CD4-positive, alpha-beta T cell treated with Interferon gamma for 1 hour (primary cell): ENCODE measurements around the gene BYSL.
A peak's percentile ranks its signal among the peaks of the same experiment; 100 is the strongest.
"Not testable (repeated sequence)": the region's sequence is repeated elsewhere in the genome, so short reads cannot be mapped to it uniquely, and the experiment has no call there.

Source experiments
- DNase-seq: peaks from one replicate; pipeline ENCODE4 v3.0.0-alpha.2; 2020

BYSL gene

DNA sequence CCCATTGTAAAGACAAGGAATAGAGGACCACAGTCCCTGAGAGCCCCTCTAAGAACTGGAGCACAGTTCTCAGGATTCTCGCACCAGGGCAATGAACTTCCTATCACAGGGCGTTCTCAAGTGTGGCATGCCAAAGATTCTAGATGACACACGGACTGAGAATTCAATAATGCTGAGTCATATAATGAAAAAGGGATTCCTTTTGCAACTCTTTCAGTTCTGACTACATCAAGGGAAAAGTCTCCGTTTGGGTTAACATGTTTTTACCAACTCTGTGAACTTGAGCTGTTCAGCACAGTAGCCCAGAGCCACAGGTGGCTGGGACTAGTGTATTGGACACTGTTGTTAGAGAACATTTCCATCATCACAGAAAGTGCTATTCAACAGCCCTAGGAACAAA lies 3.8 kb upstream of the BYSL start:
- no peak for DNase-seq

GRCh38 chr6:41921712-41921998 lies 356 bp downstream of the BYSL start:
- DNase-seq, result no peak

DNA sequence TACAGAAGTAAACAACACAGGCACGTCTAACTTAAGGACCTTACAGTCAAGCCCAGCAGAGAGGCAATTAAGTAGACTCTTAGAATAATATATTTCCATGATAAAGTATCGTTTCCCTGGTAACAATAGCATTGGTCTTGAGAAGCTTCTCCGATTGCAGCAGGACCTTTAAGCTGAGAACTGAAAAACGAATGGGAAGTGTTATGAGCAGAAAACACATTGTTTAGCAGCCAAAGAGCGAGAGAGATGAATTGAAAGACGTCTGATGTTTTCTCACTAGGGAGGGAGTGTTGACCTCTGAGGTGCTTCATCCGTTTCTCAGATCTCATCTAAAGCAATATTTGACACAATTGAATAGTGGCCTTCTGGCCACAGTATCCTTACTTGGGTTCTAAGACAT lies 855 bp downstream of the BYSL start:
- no peak for DNase-seq

DNA sequence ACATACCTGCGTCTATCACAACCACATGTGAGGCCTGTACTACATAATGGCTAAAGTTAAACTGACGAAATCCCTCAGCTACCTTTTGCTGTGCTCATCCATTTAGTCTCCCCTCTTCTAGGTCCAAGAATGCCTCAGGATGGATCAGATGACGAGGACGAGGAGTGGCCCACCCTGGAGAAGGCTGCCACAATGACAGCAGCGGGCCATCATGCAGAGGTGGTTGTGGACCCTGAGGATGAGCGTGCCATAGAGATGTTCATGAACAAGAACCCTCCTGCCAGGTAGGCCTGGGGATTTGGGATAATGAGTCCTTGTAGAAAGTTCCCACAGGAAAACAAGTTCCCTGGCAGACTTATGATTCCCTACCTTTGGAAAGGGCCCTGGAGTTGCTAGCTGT lies 6.0 kb downstream of the BYSL start:
- no peak for DNase-seq

- no peak for DNase-seq
These were observed 8.6 kb downstream of the BYSL start for GRCh38 chr6:41929924-41930323.

DNA sequence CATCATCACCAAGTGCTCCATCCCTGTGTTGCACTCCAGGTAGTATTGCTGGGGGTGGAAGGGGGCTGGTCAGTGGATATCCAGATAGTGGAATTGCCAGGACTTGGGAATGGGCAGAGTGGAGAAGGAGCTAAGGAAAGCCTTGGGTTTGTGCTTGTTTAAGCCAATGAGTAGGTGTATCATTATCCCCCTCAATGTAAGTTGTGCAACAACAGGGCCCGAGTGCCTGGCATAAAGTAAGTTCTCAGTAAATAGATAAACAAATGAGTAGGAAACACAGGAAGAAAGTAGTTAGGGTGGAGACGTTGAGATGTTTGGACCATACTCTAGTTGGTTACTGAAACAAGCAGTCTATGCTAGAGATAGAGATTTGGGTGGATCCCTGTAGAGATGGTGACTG lies 10.5 kb downstream of the BYSL start:
- DNase-seq, result no peak

- no peak for DNase-seq
These were observed 11.1 kb downstream of the BYSL start for GRCh38 chr6:41932378-41932777.

- no peak for DNase-seq
These were observed 13.2 kb downstream of the BYSL start for GRCh38 chr6:41934278-41935192.

DNA sequence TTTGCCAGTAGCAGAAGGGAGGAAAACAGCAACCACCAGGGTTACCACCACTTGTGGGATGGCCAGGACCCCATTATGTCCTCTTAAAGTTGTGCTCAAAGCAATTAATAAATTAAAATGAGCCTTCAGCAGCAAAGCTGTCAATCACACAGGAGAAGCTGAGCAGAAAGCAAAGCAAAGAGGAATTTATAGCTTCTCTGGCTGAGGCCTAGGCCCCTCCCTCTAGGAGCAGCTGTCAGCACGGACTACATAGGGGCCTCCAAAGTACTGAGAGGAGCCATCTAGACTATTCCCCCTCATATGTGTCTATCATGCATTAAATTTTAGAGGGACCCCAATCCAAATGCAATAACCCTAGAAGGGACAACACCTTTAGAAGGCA lies 13.9 kb downstream of the BYSL start:
- no peak for DNase-seq

DNA sequence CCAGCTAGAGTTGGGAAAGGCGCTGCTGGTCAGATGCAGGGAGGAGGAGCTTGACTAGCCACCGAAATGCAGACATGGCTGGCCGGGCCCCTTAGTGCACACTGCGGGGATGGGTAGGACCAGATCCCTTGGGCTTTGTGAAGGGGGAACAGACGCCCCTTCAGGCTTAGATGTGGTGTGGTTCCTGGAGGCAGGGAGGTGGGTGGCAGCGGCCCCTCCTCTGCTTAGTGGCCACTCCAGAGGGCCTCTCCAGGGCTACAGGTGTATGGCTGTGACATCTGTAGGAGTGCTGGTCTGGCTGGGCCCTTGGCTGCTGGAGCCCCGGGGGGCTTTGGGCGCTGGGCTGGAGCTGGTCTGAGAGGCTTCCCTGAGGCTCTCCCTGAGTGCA lies 14.4 kb downstream of the BYSL start:
- DNase-seq, result no peak

- peak; percentile 85 for DNase-seq
These were observed 15.0 kb downstream of the BYSL start for GRCh38 chr6:41936073-41936837.

GRCh38 chr6:41937472-41937860 lies 16.2 kb downstream of the BYSL start:
- no peak for DNase-seq

DNA sequence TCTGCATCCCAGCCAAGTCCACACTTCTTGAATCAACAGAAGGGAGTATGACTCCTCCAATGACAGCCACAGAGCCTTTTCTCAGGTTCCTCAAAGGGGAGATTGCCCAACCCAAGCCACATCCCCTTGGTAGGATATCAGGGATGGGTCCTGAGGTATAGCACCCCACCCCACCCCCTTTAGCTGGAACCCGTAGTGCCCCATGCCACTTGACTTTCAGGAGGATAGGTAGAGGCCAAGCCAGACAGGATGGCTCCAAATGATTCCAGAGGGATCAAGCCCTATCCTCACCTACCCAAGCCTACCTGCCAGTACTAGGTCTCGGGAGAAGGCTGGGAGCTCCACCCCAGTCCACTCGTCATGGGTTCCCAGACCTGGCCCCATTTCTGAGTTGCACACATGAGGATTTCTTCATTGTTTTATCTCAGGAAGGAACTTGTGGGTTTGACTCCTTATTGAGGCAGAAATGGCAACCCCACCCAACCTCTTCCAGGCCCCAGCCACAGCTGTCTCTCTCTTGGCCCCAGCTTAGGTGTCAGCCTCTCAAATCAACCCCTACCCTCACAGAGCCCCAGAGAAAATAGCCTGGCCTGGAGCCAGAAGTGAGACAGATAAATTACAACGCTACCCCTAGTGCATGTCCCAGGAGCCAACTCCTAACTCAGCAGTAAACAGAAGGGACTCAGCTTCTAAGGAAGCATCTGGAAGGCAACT lies 16.7 kb downstream of the BYSL start:
- peak; percentile 42 for DNase-seq

DNA sequence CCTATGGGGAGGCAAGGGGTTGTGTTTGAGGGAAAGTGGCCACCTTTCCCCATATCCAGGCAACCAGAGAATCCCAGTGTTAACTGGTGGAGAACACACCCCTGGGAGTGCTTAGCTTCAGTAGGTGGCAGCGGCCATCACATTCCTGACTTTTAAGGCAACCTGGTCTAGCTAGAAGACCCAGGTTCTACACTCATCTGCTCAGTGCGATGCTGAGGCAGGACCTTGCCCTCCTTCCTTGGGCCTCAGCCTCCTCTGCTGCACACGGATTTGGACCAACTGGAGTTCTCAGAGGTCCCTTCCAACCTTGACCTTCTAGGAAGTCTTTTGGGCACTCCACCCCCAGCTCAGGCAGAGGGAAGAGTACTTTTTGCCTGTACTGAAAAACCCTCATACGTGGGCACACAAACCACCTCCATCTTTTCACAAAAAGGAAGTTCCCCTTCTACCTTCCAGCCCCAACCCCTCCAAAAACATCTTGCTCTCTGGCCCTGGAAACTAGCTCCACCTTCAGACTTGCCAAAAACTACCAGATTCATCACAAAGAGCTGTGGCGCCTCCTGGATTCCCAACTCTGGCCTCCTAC lies 17.4 kb downstream of the BYSL start:
- no peak for DNase-seq

- peak; percentile 34 for DNase-seq
These were observed 18.0 kb downstream of the BYSL start for GRCh38 chr6:41939176-41939847.

DNA sequence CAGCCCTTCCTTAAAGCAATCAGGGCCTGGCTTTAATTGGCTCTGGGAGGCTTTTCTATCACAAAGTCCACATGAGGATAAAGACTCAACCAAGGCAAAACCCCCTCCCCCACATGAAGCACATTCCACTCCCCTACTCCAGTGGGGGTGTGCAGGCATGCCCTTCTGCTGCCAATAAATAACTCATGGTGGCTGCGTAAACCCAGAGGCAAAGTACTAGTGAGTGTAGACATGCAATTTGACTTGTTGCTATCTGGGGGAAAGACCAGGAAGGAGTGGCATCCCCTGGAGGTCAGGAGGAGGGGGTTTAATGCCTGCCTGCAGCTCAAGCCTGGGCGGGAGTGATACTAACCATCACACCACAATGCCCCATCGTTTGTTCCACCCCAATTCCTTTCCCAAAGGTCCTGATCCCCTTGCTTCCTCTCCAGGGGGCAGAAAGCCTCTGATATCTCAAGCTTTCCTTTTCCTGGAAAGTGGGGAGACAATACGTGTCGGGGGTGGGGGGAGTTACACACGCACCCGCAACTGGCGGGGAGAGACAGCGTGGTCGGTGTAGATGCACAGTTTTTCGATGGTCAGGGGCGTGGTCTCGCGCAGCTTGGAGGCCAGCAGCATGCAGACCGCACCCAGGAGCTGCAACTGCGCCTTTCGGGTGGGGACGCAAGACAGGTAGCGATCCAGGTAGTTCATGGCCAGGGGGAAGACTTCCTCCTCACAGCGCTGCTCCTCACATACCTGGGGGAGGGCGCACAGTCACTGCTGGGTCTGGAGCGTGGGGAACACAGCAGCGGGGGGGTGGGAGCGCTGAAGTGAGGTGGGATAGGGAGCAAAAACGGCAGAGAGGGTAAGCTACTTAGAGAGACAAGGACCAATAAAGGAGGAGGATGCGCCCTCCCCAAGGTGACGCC lies 18.8 kb downstream of the BYSL start:
- DNase-seq, result peak; percentile 6

- peak; percentile 39 for DNase-seq
These were observed 19.5 kb downstream of the BYSL start for GRCh38 chr6:41940759-41941279.

- DNase-seq, result peak; percentile 80
These were observed 20.2 kb downstream of the BYSL start, which contains the start of gene CCND3 for GRCh38 chr6:41941280-41942066. Gene CCND3, minus strand, starts transcription at chr6:41941808. Its CDS starts 159 bp downstream, at chr6:41941649.

DNA sequence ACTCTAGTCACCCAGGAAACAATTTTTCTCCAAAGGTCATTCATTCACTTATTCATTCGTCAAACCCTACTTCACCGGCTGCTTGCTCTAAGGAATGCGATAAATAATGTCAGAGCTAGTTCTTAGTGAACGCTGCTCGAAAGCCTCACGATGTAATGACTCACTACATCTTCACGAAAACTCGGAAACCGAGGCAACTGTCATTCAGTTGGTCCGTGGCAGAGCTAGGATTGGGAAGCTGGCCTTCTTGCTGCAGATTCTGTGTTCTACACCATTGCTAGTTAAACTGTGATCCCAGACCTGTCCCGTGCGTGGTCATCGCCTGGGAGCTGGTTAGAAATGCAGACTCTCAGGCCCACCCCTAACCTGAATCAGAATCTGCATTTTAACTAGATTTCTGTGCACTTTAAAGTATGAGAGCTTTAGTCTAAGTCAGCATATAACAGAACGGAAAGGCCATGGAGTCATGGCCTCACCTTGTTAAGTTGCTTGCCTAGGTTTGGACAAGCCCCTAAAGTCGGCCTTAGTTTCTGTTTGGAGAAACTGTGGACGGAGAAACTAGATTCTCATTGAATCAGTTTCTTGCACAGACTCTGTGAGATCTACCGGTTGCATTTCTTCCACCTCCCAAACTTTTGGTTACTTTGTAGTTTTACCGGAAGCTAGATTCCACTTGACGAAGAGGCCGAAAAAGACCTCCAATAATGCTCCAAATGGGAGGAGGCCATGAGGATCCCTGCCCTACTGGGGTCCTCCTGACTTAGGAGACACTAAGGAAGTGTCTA lies 21.0 kb downstream of the BYSL start:
- DNase-seq, result no peak

DNA sequence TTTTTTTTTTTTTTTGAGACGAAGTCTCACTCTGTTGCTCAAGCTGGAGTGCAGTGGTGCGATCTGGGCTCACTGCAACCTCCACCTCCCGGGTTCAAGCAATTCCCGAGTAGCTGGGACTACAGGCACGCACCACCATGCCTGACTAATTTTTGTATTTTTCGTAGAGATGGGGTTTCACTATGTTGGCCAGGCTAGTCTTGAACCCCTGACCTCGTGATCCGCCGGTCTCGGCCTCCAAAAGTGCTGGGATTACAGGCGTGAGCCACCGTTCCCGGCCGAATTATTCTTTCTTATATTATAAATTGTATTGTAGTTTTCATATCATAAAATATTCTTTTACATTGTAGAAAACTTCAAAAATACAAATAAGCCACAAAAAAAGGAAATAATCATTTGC lies 21.6 kb downstream of the BYSL start:
- DNase-seq, result not testable (repeated sequence)
